GM12875 (cell line): ENCODE results near the gene TBC1D22A.

ENCODE experiments used
- H3K4me3 ChIP-seq: one replicate; pipeline ENCODE4 v1.5.1; 2011; ENCODE audit warnings: low read depth, low read length, control low read depth
- CTCF ChIP-seq: IDR thresholded peaks from 2 replicates; pipeline ENCODE4 v1.5.1; 2011; ENCODE audit warnings: low read depth, mild to moderate bottlenecking, control low read depth, inconsistent platforms, low read length, moderate library complexity, borderline replicate concordance; ENCODE audit not compliant: insufficient read depth

TBC1D22A gene

GRCh38 chr22:46878191-46878948 lies 115.9 kb downstream of the TBC1D22A start:
- TF ChIP-seq CTCF: no peak
- no peak overlapping the region for H3K4me3 ChIP-seq

GRCh38 chr22:46879083-46879482 lies 116.6 kb downstream of the TBC1D22A start:
- H3K4me3 ChIP-seq: no peak overlapping the region
- no peak for TF ChIP-seq CTCF

- H3K4me3 ChIP-seq: no peak overlapping the region
- TF ChIP-seq CTCF: no peak
Measured at GRCh38 chr22:46881373-46882118, 119.1 kb downstream of the TBC1D22A start.

- TF ChIP-seq CTCF: no peak
Measured at GRCh38 chr22:46883092-46883910, 120.9 kb downstream of the TBC1D22A start.

GRCh38 chr22:46884365-46884764 lies 121.9 kb downstream of the TBC1D22A start:
- H3K4me3 ChIP-seq: no peak overlapping the region
- no peak for TF ChIP-seq CTCF

More at GRCh38 chr22:46883092-46883910, 120.9 kb downstream of the TBC1D22A start:
- H3K4me3 ChIP-seq: no peak overlapping the region

- H3K4me3 ChIP-seq: no peak overlapping the region
- no peak for TF ChIP-seq CTCF
Measured at GRCh38 chr22:46887978-46888377, 125.5 kb downstream of the TBC1D22A start.
